Umbilical cord (tissue), 2 donors: ENCODE data around the gene CAV3. TPM values are rescaled to one million over a fixed set of nuclear protein-coding genes. Genes with fewer than 3 reads are reported as not detected.

Source experiments
- DNase-seq: peaks from one replicate; pipeline ENCODE4 v3.0.0-alpha.2; 2015; ENCODE audit warnings: low spot score
- total RNA-seq: library from RNA; depleted of rRNA; stranded (reverse); fragments of >200 nt; gene quantifications from one replicate; pipeline ENCODE4 v1.2.3, GENCODE V29; 2014; ENCODE audit warnings: low replicate concordance; ENCODE audit not compliant: insufficient read depth

Gene CAV3
- total RNA-seq, 1 donor from 2014 or later = not detected

GRCh38 chr3:8734908-8735307, 1.3 kb downstream of the CAV3 start:
- DNase-seq = no peak

GRCh38 chr3:8736436-8736835, 2.8 kb downstream of the CAV3 start:
- no peak for DNase-seq

GRCh38 chr3:8737301-8737700, 3.7 kb downstream of the CAV3 start:
- DNase-seq = no peak

GRCh38 chr3:8737823-8738222, 4.2 kb downstream of the CAV3 start:
- DNase-seq = no peak

- no peak for DNase-seq
Measured at GRCh38 chr3:8738639-8739038, 5.0 kb downstream of the CAV3 start.

- no peak for DNase-seq
Measured at GRCh38 chr3:8739757-8740504, 6.3 kb downstream of the CAV3 start.

GRCh38 chr3:8741581-8742261, 8.1 kb downstream of the CAV3 start:
- DNase-seq = peak; percentile 46

- no peak for DNase-seq
Measured at GRCh38 chr3:8743021-8743601, 9.5 kb downstream of the CAV3 start.

GRCh38 chr3:8743911-8744310, 10.3 kb downstream of the CAV3 start:
- no peak for DNase-seq

- DNase-seq = no peak
Measured at GRCh38 chr3:8745619-8746370, 12.2 kb downstream of the CAV3 start.

- DNase-seq = no peak
Measured at GRCh38 chr3:8746780-8747345, 13.3 kb downstream of the CAV3 start.

- DNase-seq = no peak
Measured at GRCh38 chr3:8749316-8749715, 15.7 kb downstream of the CAV3 start.

- DNase-seq = no peak
Measured at GRCh38 chr3:8752832-8753231, 19.2 kb downstream of the CAV3 start.

GRCh38 chr3:8755097-8755496, 21.5 kb downstream of the CAV3 start:
- DNase-seq = no peak

GRCh38 chr3:8755564-8756237, 22.1 kb downstream of the CAV3 start:
- DNase-seq = no peak

- DNase-seq = no peak
Measured at GRCh38 chr3:8756671-8757070, 23.1 kb downstream of the CAV3 start.

- DNase-seq = no peak
Measured at GRCh38 chr3:8757551-8758518, 24.2 kb downstream of the CAV3 start.

GRCh38 chr3:8759038-8759707, 25.6 kb downstream of the CAV3 start:
- DNase-seq = no peak

GRCh38 chr3:8760091-8760490, 26.5 kb downstream of the CAV3 start:
- no peak for DNase-seq

- no peak for DNase-seq
Measured at GRCh38 chr3:8760506-8760905, 26.9 kb downstream of the CAV3 start.
